ENCODE results near the gene STRIP1. TPM values are rescaled to one million over a fixed set of nuclear protein-coding genes. Genes with fewer than 3 reads are reported as not detected.

STRIP1 gene
- 10 to 100 TPM; 25.9 to 44.4 (median 34.8) TPM for total RNA-seq

GRCh38 chr1:110034451-110035235 lies at the start of gene STRIP1:
Gene STRIP1 (plus strand): TSS chr1:110034624. CDS start chr1:110034638, 14 bp downstream.
- Histone ChIP-seq H3K4me3 (peak within 1 kb of the TSS; percentile 69 to 99 (median 86)), H3K27ac (peak within 1 kb of the TSS; percentile 83 to 95 (median 88)), H3K36me3 (peaks cover 13 to 30% (median 15%) of the 10 kb centered on the region in 3 donors), H3K4me1 (peaks cover 10 to 51% (median 12%) of the 10 kb centered on the region in 3 donors), H3K9me3 (no peaks in the 10 kb centered on the region), H3K27me3 (no peaks in the 10 kb centered on the region)
- TF ChIP-seq POLR2A (IDR thresholded peaks at IDR 0.05) (peak in 3 of 4 donors; percentile 8 to 66 (median 36)), CTCF (IDR thresholded peaks at IDR 0.05) (peak in 1 of 6 experiments; percentile 19)
- 1% methylated on average over 10 to 19 of the region's 66 CpGs for WGBS, 2 donors
- peak; percentile 65 for DNase-seq
- intact Hi-C loops (cut with DNase I), result no loop called here

GRCh38 chr1:109985247-109986053 lies 49.0 kb upstream of the STRIP1 start:
- Histone ChIP-seq H3K27me3 (no peaks in the 10 kb centered on the region), H3K36me3 (no peaks in the 10 kb centered on the region), H3K4me3 (peak overlapping the region; percentile 70 to 95 (median 78)), H3K9me3 (no peaks in the 10 kb centered on the region), H3K27ac (peak overlapping the region; percentile 92 to 97 (median 95)), H3K4me1 (peaks cover 27 to 72% (median 49%) of the 10 kb centered on the region in 3 donors)
- no peak for DNase-seq
- 11 to 12% methylated on average over 9 to 14 of the region's 22 CpGs for WGBS, 2 donors
- no peak for TF ChIP-seq CTCF (IDR thresholded peaks at IDR 0.05)
- TF ChIP-seq POLR2A (IDR thresholded peaks at IDR 0.05), result no peak
- intact Hi-C loops (cut with DNase I), result loop anchor here (2.0 to 10.0 kb wide), 2 partner anchors 209 to 441 kb away; partner anchors contain the start of gene GNAI3

GRCh38 chr1:109986054-109986444 lies 48.4 kb upstream of the STRIP1 start:
- 74 to 95% methylated on average over 3 of the region's 3 CpGs for WGBS, 2 donors

GRCh38 chr1:109988349-109988914 lies 46.0 kb upstream of the STRIP1 start:
- H3K27ac ChIP-seq, result no peak overlapping the region

More at GRCh38 chr1:109986054-109986444, 48.4 kb upstream of the STRIP1 start:
- no peaks in the 10 kb centered on the region for H3K36me3 ChIP-seq
- peak overlapping the region; percentile 70 to 95 (median 78) for H3K4me3 ChIP-seq
- intact Hi-C loops (cut with DNase I), result loop anchor here (10.0 kb wide), 1 partner anchor 441 kb away; the partner anchor contains the start of gene GNAI3
- TF ChIP-seq CTCF (IDR thresholded peaks at IDR 0.05) (no peak), POLR2A (IDR thresholded peaks at IDR 0.05) (no peak)
- no peaks in the 10 kb centered on the region for H3K27me3 ChIP-seq
- H3K9me3 ChIP-seq, result no peaks in the 10 kb centered on the region
- H3K27ac ChIP-seq, result peak overlapping the region in 2 of 4 donors; percentile 92 to 97
- peaks cover 23 to 72% (median 46%) of the 10 kb centered on the region in 3 donors for H3K4me1 ChIP-seq
- no peak for DNase-seq

More at GRCh38 chr1:109988349-109988914, 46.0 kb upstream of the STRIP1 start:
- DNase-seq, result no peak
- no peak overlapping the region for H3K4me3 ChIP-seq
- no peaks in the 10 kb centered on the region for H3K9me3 ChIP-seq
- intact Hi-C loops (cut with DNase I), result loop anchor here (10.0 kb wide), 1 partner anchor 444 kb away; the partner anchor contains the start of gene GNAI3
- no peak for TF ChIP-seq CTCF (IDR thresholded peaks at IDR 0.05)
- peaks cover 24 to 85% (median 48%) of the 10 kb centered on the region in 3 donors for H3K4me1 ChIP-seq
- H3K27me3 ChIP-seq, result no peaks in the 10 kb centered on the region
- 91 to 94% methylated on average over 3 of the region's 3 CpGs for WGBS, 2 donors
- H3K36me3 ChIP-seq, result peaks cover 0 to 9% (median 0%) of the 10 kb centered on the region in 3 donors
